Superior temporal gyrus (tissue), 1 donor: ENCODE results near the gene FXYD6.

ENCODE experiments used
- DNase-seq: peaks from one replicate; pipeline ENCODE4 v3.0.0-alpha.2; 2016; ENCODE audit errors: extremely low spot score

Gene FXYD6

DNA sequence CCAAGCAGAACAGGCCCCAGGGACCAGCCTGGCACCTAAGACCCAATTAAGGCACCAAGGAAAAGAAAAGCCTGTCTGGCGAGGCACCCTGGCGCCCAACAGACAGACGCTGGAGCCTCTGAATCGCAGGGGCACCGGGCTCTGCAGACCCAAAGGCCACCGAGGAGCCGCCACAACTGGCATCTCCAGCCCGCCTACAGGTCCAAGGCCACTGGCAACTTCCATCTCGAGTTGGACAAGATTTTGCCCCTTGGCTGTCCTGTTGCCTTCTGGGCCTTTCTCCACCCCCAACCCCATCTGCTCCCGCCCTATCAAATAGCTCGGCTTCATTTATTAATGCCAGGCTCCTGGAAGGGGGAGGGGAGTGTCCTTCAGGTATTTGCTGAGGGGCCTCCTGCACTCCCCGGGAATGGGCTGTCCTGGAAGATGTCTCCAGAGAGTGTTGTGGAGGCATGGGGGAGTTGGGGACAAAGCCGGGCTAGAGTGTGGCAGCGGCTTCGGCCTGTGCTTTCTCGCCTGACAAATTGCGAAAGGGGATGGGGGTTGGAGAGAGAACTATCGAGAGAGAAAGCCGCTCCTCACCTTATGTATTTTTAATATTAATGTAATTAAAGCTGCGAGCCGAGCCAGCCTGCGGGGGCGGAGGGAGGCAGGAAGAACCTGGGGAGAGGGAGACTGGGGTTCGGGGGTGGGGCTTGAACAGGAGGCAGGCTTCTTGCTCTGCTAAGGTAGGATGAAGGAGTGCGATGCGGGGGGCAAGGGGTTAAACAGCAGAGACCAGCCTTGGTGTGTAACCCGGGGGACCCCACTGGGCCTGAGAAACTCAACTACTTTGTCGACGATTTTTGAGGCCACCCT, 81.5 kb downstream of the FXYD6 start:
- no peak for DNase-seq

DNA sequence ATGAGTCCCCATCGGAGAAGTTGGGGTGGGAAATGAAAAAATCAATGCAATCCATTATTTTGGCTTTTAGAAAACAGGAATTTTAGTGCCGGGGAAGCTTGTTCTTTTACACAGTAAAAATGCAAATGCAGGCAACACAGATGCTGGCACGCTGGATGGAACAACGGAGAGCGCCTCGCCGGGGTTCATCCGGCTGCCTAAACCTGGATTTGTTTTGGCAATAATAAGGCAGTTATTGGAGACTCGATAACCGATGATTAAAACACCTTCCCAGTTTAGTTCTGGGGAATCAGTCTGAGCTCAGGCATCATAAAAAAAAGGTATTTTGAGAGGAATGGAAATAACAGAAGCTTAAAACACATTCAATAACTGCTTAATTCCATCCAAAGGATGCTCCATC, 82.3 kb downstream of the FXYD6 start:
- peak; percentile 84 for DNase-seq

DNA sequence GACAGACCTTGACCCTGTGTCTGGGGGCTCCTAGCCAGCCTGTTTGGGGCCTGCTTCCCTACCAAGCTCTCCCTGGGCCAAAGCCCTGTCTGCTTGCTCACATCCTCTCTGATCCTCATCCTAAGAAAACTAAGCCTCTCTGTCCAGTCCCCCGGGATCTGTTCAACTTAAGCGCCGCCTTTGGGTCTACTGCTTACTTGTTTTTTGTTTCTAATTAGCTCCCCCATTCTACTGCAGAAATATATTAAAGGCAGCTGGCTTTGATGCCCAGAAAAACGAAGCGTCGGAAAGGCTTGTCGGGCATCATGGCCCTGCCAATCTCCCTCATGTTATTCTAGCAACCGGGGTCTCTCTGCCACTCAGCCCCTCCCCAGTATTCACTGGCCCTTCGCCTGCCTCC, 82.9 kb downstream of the FXYD6 start:
- DNase-seq = peak; percentile 72

DNA sequence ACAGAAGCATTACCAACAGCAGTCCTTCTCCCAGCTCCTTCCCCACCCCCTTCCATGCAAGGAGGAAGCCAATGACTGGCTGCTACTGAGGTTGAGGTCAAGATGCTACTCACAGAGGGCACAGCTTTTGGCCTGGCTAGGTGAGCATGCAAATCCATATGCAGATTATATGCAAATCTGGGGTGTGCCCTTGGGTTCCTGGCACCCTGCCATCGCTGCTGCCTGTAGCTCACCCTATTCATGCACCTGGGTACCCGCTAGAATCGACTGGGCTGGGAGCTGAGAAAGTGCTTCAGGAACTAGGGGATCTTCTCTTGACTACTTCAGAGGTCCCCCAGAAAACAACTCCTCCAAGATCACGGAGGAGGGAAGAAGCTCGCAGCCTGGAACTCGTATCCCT, 83.5 kb downstream of the FXYD6 start:
- DNase-seq = no peak

DNA sequence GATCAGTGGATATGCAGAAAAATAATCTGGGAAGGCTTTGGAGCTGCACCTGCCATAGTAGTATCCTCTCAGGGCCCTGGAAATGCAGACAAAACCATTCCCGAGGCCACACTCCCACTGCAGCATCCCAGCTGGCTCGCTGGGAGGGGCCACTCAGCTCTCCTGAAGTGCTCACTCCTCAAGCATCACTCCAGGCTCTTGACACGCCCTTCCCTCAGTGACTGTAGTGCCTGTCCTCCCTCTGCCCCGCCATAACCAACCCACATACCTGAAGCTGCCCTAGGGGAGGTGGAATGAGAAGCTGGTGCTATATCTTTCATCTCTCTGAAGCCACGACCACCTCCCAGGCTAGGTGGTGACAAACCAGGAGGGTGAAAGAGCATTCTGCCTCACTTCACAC, 84.2 kb downstream of the FXYD6 start:
- no peak for DNase-seq

DNA sequence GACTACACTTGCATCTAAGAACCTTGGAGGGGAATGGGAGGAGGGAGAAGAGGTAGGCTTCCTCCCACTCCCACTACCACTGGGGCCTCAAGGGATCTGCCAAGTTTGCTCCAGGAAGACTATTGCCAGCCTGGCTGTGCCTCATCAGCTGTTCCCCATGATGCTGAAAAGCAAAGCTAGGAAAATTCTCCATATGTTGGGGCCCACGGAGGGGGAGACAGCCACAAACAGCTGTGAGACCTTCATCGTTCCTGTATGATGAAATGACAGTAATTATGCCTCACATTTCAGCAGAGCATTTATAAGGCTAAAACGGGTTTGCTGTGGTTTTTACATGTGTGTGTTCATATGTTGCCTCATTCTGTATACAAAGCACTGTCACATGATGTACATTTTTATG, 86.2 kb downstream of the FXYD6 start:
- DNase-seq = no peak

DNA sequence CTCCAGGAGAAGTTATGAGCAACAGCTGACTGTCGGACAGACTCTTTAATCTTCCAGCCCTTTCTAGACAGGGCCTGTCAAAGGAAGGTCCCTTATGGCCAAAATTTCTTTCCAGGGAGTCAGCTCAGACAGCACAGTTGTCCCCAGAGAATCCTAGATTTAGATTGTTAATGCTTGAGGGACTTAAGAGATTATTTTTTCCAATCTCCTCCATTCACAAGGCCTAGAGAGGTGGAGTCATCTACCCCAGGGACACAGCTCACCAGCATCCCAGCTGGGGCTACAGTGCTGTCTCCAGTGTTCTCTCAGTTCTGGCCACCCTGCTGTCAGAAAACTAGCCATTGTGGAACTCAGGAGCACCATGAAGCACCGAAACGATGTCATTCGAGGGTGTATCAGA, 87.2 kb downstream of the FXYD6 start:
- DNase-seq = no peak
